Upper lobe of left lung (tissue), 4 donors: ENCODE measurements around the gene CPA1.

Experiments used
- POLR2AphosphoS5 ChIP-seq, 2 donors: sonication (generic); formaldehyde crosslinking; IDR thresholded peaks; one replicate each; pipeline ENCODE4 v1.5.1; 2017; ENCODE audit warnings: antibody characterized with exemption in 2 of 2
- TF ChIP-seq, protein P1 (sequence below), 6 experiments: fragments of 450-650 bp in 4 of 6; fragments of 200-600 bp in 2 of 6; sonication (generic) in 2 of 6; IDR thresholded peaks; one replicate each; pipeline ENCODE4 v1.5.1; 2016 to 2019; ENCODE audit warnings: antibody characterized with exemption in 6 of 6

DNA sequence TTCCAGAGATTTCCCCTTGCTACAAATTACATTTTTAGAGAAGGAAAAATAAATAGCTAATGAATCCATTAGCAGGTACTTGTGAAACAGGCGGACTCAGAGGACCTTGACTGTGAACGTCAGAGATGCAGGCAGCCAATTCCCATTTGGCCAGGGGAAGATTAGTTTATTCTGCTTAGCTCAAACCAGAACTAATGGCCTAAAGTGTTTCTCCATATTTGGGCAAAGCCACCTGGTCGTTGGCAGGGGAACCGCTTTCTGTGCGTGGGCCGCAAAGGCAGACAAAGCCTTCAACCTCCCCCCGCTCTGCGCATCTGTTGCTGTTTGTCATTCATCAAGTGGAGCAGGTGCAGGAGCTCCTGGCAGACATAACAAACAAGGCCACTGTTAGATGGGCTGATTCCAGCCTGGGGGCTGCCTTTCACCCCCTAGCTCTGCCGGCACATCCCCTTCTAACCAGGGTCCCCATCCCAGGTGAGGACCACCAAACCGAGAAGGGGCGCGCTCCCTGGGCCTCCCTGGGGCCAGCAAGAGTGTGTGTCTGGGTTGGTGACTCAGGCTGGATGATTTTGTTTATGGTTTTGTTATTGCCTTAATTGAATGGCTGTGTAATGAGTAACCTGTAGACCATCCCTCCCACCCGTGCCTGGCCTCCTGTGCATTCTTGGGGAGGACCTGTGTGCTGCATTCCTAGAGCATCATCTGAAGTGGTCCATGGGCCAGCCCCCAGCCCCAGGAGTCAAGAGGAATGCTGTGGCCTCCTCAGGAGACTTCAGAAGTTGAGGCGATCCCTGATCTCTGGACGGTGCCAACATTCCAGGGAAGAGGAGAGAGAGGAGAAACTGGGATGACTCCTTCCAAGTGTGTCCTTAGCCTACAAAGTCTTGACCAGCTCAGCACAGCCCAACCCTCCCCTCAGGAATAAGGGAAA is 14.5 kb upstream of the CPA1 start:
- no peak for TF ChIP-seq POLR2AphosphoS5 (IDR thresholded peaks at IDR 0.05)
- TF ChIP-seq, protein P1, sequence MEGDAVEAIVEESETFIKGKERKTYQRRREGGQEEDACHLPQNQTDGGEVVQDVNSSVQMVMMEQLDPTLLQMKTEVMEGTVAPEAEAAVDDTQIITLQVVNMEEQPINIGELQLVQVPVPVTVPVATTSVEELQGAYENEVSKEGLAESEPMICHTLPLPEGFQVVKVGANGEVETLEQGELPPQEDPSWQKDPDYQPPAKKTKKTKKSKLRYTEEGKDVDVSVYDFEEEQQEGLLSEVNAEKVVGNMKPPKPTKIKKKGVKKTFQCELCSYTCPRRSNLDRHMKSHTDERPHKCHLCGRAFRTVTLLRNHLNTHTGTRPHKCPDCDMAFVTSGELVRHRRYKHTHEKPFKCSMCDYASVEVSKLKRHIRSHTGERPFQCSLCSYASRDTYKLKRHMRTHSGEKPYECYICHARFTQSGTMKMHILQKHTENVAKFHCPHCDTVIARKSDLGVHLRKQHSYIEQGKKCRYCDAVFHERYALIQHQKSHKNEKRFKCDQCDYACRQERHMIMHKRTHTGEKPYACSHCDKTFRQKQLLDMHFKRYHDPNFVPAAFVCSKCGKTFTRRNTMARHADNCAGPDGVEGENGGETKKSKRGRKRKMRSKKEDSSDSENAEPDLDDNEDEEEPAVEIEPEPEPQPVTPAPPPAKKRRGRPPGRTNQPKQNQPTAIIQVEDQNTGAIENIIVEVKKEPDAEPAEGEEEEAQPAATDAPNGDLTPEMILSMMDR (IDR thresholded peaks at IDR 0.05): no peak
